ENCODE data around the gene HSPD1. TPM values are rescaled to one million over a fixed set of nuclear protein-coding genes. Genes with fewer than 3 reads are reported as not detected.
A peak's percentile ranks its signal among the peaks of the same experiment; 100 is the strongest.

Gene HSPD1
- total RNA-seq, 1 donor from 2014 or later, result 136 TPM

- Histone ChIP-seq H3K27me3 (no peaks in the 10 kb centered on the region), H3K4me3 (peak overlapping the region; percentile 85), H3K4me1 (peaks cover 17% of the 10 kb centered on the region), H3K9me3 (no peaks in the 10 kb centered on the region), H3K36me3 (no peaks in the 10 kb centered on the region), H3K27ac (peak overlapping the region; percentile 91)
- TF ChIP-seq, protein P1, sequence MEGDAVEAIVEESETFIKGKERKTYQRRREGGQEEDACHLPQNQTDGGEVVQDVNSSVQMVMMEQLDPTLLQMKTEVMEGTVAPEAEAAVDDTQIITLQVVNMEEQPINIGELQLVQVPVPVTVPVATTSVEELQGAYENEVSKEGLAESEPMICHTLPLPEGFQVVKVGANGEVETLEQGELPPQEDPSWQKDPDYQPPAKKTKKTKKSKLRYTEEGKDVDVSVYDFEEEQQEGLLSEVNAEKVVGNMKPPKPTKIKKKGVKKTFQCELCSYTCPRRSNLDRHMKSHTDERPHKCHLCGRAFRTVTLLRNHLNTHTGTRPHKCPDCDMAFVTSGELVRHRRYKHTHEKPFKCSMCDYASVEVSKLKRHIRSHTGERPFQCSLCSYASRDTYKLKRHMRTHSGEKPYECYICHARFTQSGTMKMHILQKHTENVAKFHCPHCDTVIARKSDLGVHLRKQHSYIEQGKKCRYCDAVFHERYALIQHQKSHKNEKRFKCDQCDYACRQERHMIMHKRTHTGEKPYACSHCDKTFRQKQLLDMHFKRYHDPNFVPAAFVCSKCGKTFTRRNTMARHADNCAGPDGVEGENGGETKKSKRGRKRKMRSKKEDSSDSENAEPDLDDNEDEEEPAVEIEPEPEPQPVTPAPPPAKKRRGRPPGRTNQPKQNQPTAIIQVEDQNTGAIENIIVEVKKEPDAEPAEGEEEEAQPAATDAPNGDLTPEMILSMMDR (IDR thresholded peaks at IDR 0.05), result no peak
- intact Hi-C loops (cut with DNase I), result no loop called here
- ATAC-seq, result no peak
- DNase-seq, result no peak
Observed at GRCh38 chr2:197514754-197515153, 15.1 kb upstream of the HSPD1 start.

GRCh38 chr2:197513915-197514314, 14.3 kb upstream of the HSPD1 start:
- no peak for DNase-seq

GRCh38 chr2:197506658-197507057, 7.0 kb upstream of the HSPD1 start:
- intact Hi-C loops (cut with DNase I), result no loop called here
- Histone ChIP-seq H3K36me3 (peaks cover 32% of the 10 kb centered on the region), H3K4me1 (peaks cover 9% of the 10 kb centered on the region), H3K27ac (no peak overlapping the region), H3K4me3 (no peak overlapping the region), H3K27me3 (no peaks in the 10 kb centered on the region), H3K9me3 (no peaks in the 10 kb centered on the region)
- DNase-seq, result no peak
- ATAC-seq, result no peak
- TF ChIP-seq, protein P1 (IDR thresholded peaks at IDR 0.05), result no peak

More at GRCh38 chr2:197513915-197514314, 14.3 kb upstream of the HSPD1 start:
- no peaks in the 10 kb centered on the region for H3K9me3 ChIP-seq
- ATAC-seq, result no peak
- H3K4me3 ChIP-seq, result no peak overlapping the region
- no peaks in the 10 kb centered on the region for H3K36me3 ChIP-seq
- intact Hi-C loops (cut with DNase I), result no loop called here
- H3K4me1 ChIP-seq, result peaks cover 17% of the 10 kb centered on the region
- H3K27ac ChIP-seq, result no peak overlapping the region
- TF ChIP-seq, protein P1 (IDR thresholded peaks at IDR 0.05), result no peak
- H3K27me3 ChIP-seq, result no peaks in the 10 kb centered on the region

DNA sequence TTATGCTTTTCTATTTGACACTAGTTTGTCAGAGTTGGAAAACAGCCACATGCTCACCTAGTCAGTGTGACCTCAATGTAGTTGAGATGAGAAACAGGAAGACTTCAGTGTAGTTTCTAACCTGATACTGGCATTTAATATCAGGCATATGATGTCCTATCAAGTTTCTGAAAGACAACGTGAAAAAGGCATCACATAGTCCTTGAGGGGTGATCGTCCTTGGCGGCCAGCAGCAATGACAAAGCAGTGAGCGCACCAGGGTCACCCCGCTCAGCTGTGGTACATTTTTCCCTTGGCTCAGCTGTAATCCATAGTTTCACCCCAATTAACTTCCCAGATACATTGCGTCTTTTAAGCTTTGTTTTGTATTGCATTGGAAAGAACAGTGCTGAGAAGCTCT, 4.9 kb upstream of the HSPD1 start:
- Histone ChIP-seq H3K36me3 (peaks cover 32% of the 10 kb centered on the region), H3K27ac (no peak overlapping the region), H3K9me3 (no peaks in the 10 kb centered on the region), H3K27me3 (no peaks in the 10 kb centered on the region), H3K4me1 (peaks cover 16% of the 10 kb centered on the region), H3K4me3 (no peak overlapping the region)
- TF ChIP-seq, protein P1 (IDR thresholded peaks at IDR 0.05), result no peak
- ATAC-seq (no peak), DNase-seq (no peak)
- intact Hi-C loops (cut with DNase I), result no loop called here

- no peaks in the 10 kb centered on the region for H3K9me3 ChIP-seq
- no peak overlapping the region for H3K4me3 ChIP-seq
- TF ChIP-seq, protein P1 (IDR thresholded peaks at IDR 0.05), result no peak
- intact Hi-C loops (cut with DNase I), result no loop called here
- DNase-seq, result no peak
- peaks cover 32% of the 10 kb centered on the region for H3K36me3 ChIP-seq
- no peak for ATAC-seq
- peaks cover 16% of the 10 kb centered on the region for H3K4me1 ChIP-seq
- no peak overlapping the region for H3K27ac ChIP-seq
- H3K27me3 ChIP-seq, result no peaks in the 10 kb centered on the region
Observed at GRCh38 chr2:197504000-197504399, 4.4 kb upstream of the HSPD1 start.

DNA sequence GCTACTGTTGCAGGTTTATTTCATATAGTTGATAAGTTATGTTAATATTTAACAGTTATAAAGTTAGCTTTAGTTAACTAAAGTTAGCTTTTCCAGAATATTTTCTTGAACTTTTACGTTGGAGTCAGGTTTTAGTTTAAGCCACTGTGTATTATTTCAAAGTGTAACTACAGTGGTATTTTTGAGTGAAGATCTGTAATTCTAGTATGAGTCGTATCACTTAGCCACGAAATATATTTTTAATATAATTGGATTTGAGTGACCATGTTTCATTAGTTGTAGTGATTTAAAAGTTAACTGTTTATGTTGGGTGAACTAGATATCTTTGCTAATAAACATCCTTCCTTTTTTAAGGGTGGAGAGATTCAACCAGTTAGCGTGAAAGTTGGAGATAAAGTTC, 3.0 kb upstream of the HSPD1 start:
- no peak overlapping the region for H3K4me3 ChIP-seq
- H3K27me3 ChIP-seq, result no peaks in the 10 kb centered on the region
- TF ChIP-seq, protein P1 (IDR thresholded peaks at IDR 0.05), result no peak
- H3K4me1 ChIP-seq, result peaks cover 26% of the 10 kb centered on the region
- intact Hi-C loops (cut with DNase I), result no loop called here
- H3K27ac ChIP-seq, result no peak overlapping the region
- ATAC-seq (no peak), DNase-seq (no peak)
- peaks cover 32% of the 10 kb centered on the region for H3K36me3 ChIP-seq
- H3K9me3 ChIP-seq, result no peaks in the 10 kb centered on the region

Measured in upper lobe of right lung (tissue), 1 donor.